ENCODE measurements around the gene SORCS2.

SORCS2 gene

DNA sequence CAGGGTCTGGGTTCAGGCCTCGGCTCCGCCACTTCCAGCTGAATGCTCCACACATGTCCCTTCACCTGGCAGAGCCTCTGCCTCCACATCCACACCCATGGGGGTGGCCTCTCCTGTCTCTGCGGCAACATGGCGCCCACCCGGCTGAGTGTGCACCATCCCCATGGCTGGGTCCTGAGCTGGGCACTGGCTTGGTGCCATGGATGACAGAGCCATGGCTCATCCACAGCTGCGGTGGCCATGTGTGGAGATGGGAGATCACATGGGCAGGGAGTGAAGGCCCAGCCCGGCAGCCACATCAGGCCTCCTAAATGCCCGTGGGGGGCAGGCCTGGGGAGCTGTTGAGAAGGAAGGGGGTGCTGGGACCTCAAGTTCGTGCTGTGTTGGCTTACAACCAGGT, 533.6 kb downstream of the SORCS2 start:
- H3K4me1 ChIP-seq, result no peaks in the 10 kb centered on the region
- TF ChIP-seq CTCF (IDR thresholded peaks at IDR 0.05; ENCODE audit: low read depth, low read length), result no peak
- H3K9me3 ChIP-seq, result no peaks in the 10 kb centered on the region
- no peaks in the 10 kb centered on the region for H3K36me3 ChIP-seq
- no peak overlapping the region for H3K4me3 ChIP-seq (ENCODE audit: low read depth, low read length)
- no peaks in the 10 kb centered on the region for H3K27me3 ChIP-seq
- DNase-seq, result no peak

GRCh38 chr4:7726665-7727413, 534.5 kb downstream of the SORCS2 start:
- Histone ChIP-seq H3K9me3 (no peaks in the 10 kb centered on the region), H3K4me1 (no peaks in the 10 kb centered on the region), H3K36me3 (no peaks in the 10 kb centered on the region), H3K27me3 (no peaks in the 10 kb centered on the region), H3K4me3 (ENCODE audit: low read depth, low read length) (no peak overlapping the region)
- no peak for TF ChIP-seq CTCF (IDR thresholded peaks at IDR 0.05; ENCODE audit: low read depth, low read length)
- DNase-seq, result no peak

- Histone ChIP-seq H3K4me1 (no peaks in the 10 kb centered on the region), H3K27me3 (no peaks in the 10 kb centered on the region), H3K4me3 (ENCODE audit: low read depth, low read length) (no peak overlapping the region), H3K36me3 (no peaks in the 10 kb centered on the region), H3K9me3 (no peaks in the 10 kb centered on the region)
- no peak for TF ChIP-seq CTCF (IDR thresholded peaks at IDR 0.05; ENCODE audit: low read depth, low read length)
- DNase-seq, result no peak
Measured at GRCh38 chr4:7727749-7728148, 535.4 kb downstream of the SORCS2 start.

DNA sequence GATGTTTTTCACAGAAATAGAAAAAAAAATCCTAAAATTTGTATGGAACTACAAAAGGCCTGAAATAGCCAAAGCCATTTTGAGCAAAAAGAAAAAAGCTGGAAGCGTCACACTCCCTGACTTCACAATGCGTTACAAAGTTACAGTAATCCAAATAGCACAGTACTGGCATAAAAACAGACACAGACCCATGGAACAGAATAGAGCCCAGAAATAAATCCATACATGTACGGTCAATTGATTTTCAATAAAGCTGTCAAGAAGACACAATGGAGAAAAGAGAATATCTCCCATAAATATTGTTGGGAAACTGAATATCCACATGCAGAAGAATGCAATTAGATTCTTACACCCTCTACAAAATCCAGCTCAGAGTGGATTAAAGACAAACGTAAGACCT, 539.1 kb downstream of the SORCS2 start:
- Histone ChIP-seq H3K36me3 (no peaks in the 10 kb centered on the region), H3K4me1 (no peaks in the 10 kb centered on the region), H3K9me3 (no peaks in the 10 kb centered on the region), H3K4me3 (ENCODE audit: low read depth, low read length) (no peak overlapping the region), H3K27me3 (no peaks in the 10 kb centered on the region)
- DNase-seq, result no peak
- no peak for TF ChIP-seq CTCF (IDR thresholded peaks at IDR 0.05; ENCODE audit: low read depth, low read length)

DNA sequence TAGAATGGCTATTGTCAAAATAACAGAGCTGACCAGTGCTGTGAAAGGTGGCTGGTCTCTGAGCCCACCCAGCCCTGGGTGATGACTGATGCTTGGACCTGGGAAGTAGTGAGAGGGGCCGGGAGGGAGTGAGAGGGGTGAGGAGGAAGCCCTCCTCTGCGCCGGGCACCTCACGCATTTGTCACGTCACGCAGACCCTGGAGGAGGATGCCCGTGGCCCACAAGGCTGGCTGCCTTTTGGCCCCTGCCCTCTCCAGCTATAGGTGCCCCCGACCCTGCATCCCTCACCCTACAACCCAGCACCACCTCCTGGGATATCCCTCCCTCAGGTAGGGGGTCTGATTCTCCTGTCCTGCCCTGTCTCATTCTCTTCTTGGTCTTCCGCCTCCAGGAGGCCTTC, 539.9 kb downstream of the SORCS2 start:
- no peaks in the 10 kb centered on the region for H3K36me3 ChIP-seq
- no peaks in the 10 kb centered on the region for H3K27me3 ChIP-seq
- H3K4me1 ChIP-seq, result no peaks in the 10 kb centered on the region
- no peaks in the 10 kb centered on the region for H3K9me3 ChIP-seq
- TF ChIP-seq CTCF (IDR thresholded peaks at IDR 0.05; ENCODE audit: low read depth, low read length), result no peak
- no peak overlapping the region for H3K4me3 ChIP-seq (ENCODE audit: low read depth, low read length)
- DNase-seq, result no peak

- H3K4me1 ChIP-seq, result no peaks in the 10 kb centered on the region
- DNase-seq, result no peak
- no peak for TF ChIP-seq CTCF (IDR thresholded peaks at IDR 0.05; ENCODE audit: low read depth, low read length)
- H3K4me3 ChIP-seq (ENCODE audit: low read depth, low read length), result no peak overlapping the region
- no peaks in the 10 kb centered on the region for H3K36me3 ChIP-seq
- H3K27me3 ChIP-seq, result no peaks in the 10 kb centered on the region
- no peaks in the 10 kb centered on the region for H3K9me3 ChIP-seq
Measured at GRCh38 chr4:7733201-7733600, 540.9 kb downstream of the SORCS2 start.

All from BE2C (cell line).